GM19023 (cell line): ENCODE data around the gene LDLRAD4.

ENCODE experiments used
- ATAC-seq: cut with Tn5 transposase; IDR thresholded peaks from one replicate; pipeline ENCODE4 v1.9.1; 2021; ENCODE audit warnings: mild to moderate bottlenecking, moderate library complexity; ENCODE audit not compliant: unreplicated experiment

LDLRAD4 gene

GRCh38 chr18:13580991-13581390 lies 362.4 kb downstream of the LDLRAD4 start:
- no peak for ATAC-seq

GRCh38 chr18:13581496-13582177 lies 363.1 kb downstream of the LDLRAD4 start:
- no peak for ATAC-seq

- no peak for ATAC-seq
These were observed 363.7 kb downstream of the LDLRAD4 start for GRCh38 chr18:13582178-13582670.

GRCh38 chr18:13583576-13584550 lies 365.3 kb downstream of the LDLRAD4 start:
- ATAC-seq, result no peak

GRCh38 chr18:13584825-13585224 lies 366.3 kb downstream of the LDLRAD4 start:
- ATAC-seq, result no peak

- ATAC-seq, result no peak
These were observed 367.0 kb downstream of the LDLRAD4 start for GRCh38 chr18:13585379-13586153.

GRCh38 chr18:13587001-13587400 lies 368.4 kb downstream of the LDLRAD4 start:
- no peak for ATAC-seq

- no peak for ATAC-seq
These were observed 368.9 kb downstream of the LDLRAD4 start for GRCh38 chr18:13587477-13587876.

GRCh38 chr18:13587937-13588336 lies 369.4 kb downstream of the LDLRAD4 start:
- ATAC-seq, result no peak

GRCh38 chr18:13589316-13589715 lies 370.8 kb downstream of the LDLRAD4 start:
- no peak for ATAC-seq

GRCh38 chr18:13589943-13590342 lies 371.4 kb downstream of the LDLRAD4 start:
- ATAC-seq, result no peak

GRCh38 chr18:13592246-13592645 lies 373.7 kb downstream of the LDLRAD4 start:
- ATAC-seq, result no peak

- ATAC-seq, result no peak
These were observed 376.0 kb downstream of the LDLRAD4 start for GRCh38 chr18:13594551-13594950.

- ATAC-seq, result no peak
These were observed 378.5 kb downstream of the LDLRAD4 start for GRCh38 chr18:13597068-13597467.

- ATAC-seq, result no peak
These were observed 380.0 kb downstream of the LDLRAD4 start for GRCh38 chr18:13598591-13598990.

- no peak for ATAC-seq
These were observed 380.5 kb downstream of the LDLRAD4 start for GRCh38 chr18:13599031-13599430.

GRCh38 chr18:13603304-13604019 lies 384.9 kb downstream of the LDLRAD4 start:
- no peak for ATAC-seq

GRCh38 chr18:13604786-13605185 lies 386.2 kb downstream of the LDLRAD4 start:
- no peak for ATAC-seq

- ATAC-seq, result no peak
These were observed 386.9 kb downstream of the LDLRAD4 start for GRCh38 chr18:13605477-13605876.

- no peak for ATAC-seq
These were observed 387.3 kb downstream of the LDLRAD4 start for GRCh38 chr18:13605901-13606300.
